Measurements from ENCODE around the gene BORCS8. TPM values are rescaled to one million over a fixed set of nuclear protein-coding genes. Genes with fewer than 3 reads are reported as not detected.

The BORCS8 gene
- polyA plus RNA-seq, 1 donor from 2014 or later = 75.6 TPM

DNA sequence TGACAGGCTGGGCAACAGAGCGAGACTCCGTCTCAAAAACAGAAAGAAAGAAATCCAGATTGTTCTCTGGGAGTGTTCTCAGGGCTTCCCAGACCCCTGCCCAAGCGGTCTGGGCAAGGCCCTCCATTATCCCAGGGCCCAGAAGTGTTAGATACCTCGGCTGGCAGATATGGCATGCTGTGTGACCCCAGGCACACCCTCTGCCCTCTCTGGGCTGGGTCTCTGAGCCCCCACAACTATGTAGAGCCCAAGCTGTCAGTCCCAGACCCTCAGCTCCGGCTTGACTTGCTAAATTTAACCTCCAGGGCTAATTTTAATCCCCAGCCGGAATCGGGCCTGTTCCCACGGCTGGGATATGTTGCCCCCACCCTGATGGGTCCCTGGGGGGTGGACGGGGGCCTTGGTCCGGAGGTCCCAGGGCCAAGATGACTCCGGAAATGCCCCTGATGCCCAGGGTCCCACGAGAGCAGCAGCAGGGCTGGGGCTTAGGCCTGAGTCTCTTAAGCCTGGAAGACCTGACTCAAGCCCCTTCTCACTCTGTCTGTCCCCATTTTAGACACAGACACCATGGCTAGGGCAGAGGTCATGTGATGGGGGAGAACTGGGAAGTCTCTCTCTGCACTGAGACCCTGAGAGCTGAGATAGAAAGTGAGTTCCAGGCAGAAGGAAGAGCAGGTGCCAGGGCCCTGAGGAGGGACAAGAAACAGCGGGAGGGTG, 39.1 kb downstream of the BORCS8 start:
- Histone ChIP-seq H3K27ac (ENCODE audit: low read length) (no peak overlapping the region), H3K27me3 (ENCODE audit: insufficient read depth, low read depth, low read length) (no peaks in the 10 kb centered on the region), H3K36me3 (ENCODE audit: insufficient read depth, low read length) (no peaks in the 10 kb centered on the region), H3K79me2 (replicated peaks; ENCODE audit: insufficient read depth, low read length) (no peaks in the 10 kb centered on the region), H3F3A (ENCODE audit: insufficient read depth, low read length, poor library complexity, severe bottlenecking) (no peaks in the 10 kb centered on the region), H3K9me3 (ENCODE audit: low read length) (no peaks in the 10 kb centered on the region), H3K9me2 (ENCODE audit: insufficient read depth, low read length) (no peaks in the 10 kb centered on the region), H3K4me2 (ENCODE audit: low read length) (no peak overlapping the region), H2AFZ (ENCODE audit: low read depth, low read length) (no peak overlapping the region), H3K4me3 (ENCODE audit: low read length) (no peak overlapping the region), H3K9ac (ENCODE audit: low read length) (no peak overlapping the region), H4K20me1 (ENCODE audit: insufficient read depth) (no peaks in the 10 kb centered on the region)
- no peak for TF ChIP-seq SMC3 (conservative IDR thresholded peaks at IDR 0.05; ENCODE audit: poor library complexity)
- TF ChIP-seq TAF1 (IDR thresholded peaks at IDR 0.05; ENCODE audit: low read depth) = no peak
- no peak for TF ChIP-seq POLR2AphosphoS5 (IDR thresholded peaks at IDR 0.05)
- TF ChIP-seq EP300 (conservative IDR thresholded peaks at IDR 0.05; ENCODE audit: poor library complexity, severe bottlenecking) = no peak
- TF ChIP-seq RAD21 (conservative IDR thresholded peaks at IDR 0.05) = no peak
- no peak for TF ChIP-seq EZH2 (IDR thresholded peaks at IDR 0.05; ENCODE audit: borderline replicate concordance, insufficient read depth, low read length, poor library complexity, severe bottlenecking)
- no peak for TF ChIP-seq MXI1 (conservative IDR thresholded peaks at IDR 0.05; ENCODE audit: poor library complexity, severe bottlenecking)
- TF ChIP-seq, protein P1, sequence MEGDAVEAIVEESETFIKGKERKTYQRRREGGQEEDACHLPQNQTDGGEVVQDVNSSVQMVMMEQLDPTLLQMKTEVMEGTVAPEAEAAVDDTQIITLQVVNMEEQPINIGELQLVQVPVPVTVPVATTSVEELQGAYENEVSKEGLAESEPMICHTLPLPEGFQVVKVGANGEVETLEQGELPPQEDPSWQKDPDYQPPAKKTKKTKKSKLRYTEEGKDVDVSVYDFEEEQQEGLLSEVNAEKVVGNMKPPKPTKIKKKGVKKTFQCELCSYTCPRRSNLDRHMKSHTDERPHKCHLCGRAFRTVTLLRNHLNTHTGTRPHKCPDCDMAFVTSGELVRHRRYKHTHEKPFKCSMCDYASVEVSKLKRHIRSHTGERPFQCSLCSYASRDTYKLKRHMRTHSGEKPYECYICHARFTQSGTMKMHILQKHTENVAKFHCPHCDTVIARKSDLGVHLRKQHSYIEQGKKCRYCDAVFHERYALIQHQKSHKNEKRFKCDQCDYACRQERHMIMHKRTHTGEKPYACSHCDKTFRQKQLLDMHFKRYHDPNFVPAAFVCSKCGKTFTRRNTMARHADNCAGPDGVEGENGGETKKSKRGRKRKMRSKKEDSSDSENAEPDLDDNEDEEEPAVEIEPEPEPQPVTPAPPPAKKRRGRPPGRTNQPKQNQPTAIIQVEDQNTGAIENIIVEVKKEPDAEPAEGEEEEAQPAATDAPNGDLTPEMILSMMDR (IDR thresholded peaks at IDR 0.05; ENCODE audit: poor library complexity, severe bottlenecking) = no peak
- TF ChIP-seq, protein P2, sequence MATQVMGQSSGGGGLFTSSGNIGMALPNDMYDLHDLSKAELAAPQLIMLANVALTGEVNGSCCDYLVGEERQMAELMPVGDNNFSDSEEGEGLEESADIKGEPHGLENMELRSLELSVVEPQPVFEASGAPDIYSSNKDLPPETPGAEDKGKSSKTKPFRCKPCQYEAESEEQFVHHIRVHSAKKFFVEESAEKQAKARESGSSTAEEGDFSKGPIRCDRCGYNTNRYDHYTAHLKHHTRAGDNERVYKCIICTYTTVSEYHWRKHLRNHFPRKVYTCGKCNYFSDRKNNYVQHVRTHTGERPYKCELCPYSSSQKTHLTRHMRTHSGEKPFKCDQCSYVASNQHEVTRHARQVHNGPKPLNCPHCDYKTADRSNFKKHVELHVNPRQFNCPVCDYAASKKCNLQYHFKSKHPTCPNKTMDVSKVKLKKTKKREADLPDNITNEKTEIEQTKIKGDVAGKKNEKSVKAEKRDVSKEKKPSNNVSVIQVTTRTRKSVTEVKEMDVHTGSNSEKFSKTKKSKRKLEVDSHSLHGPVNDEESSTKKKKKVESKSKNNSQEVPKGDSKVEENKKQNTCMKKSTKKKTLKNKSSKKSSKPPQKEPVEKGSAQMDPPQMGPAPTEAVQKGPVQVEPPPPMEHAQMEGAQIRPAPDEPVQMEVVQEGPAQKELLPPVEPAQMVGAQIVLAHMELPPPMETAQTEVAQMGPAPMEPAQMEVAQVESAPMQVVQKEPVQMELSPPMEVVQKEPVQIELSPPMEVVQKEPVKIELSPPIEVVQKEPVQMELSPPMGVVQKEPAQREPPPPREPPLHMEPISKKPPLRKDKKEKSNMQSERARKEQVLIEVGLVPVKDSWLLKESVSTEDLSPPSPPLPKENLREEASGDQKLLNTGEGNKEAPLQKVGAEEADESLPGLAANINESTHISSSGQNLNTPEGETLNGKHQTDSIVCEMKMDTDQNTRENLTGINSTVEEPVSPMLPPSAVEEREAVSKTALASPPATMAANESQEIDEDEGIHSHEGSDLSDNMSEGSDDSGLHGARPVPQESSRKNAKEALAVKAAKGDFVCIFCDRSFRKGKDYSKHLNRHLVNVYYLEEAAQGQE (IDR thresholded peaks at IDR 0.05; ENCODE audit: borderline replicate concordance) = no peak

DNA sequence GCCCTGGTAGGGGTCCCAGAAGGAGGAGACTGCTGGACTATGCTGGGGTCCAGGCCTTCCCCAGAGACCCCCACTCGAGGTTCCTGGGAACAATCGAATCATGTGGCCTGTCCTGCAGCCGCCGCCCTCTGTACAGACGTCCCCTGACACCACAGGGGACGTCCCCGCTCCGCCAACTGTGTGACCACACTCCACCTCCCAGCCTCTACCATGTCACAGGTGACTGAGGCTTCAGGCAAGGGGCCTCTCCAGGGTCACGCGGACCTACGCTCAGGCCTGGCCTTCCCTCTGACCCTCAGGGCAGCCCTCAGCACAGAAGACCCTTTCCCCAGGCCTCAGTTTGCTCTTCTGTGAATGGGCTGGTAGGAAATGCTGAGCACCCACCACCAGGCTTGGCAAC, 40.5 kb downstream of the BORCS8 start:
- no peak overlapping the region for H3K27ac ChIP-seq (ENCODE audit: low read length)
- H3F3A ChIP-seq (ENCODE audit: insufficient read depth, low read length, poor library complexity, severe bottlenecking) = no peaks in the 10 kb centered on the region
- no peaks in the 10 kb centered on the region for H3K27me3 ChIP-seq (ENCODE audit: insufficient read depth, low read depth, low read length)
- H3K36me3 ChIP-seq (ENCODE audit: insufficient read depth, low read length) = no peaks in the 10 kb centered on the region
- H3K9me3 ChIP-seq (ENCODE audit: low read length) = no peaks in the 10 kb centered on the region
- H3K79me2 ChIP-seq (replicated peaks; ENCODE audit: insufficient read depth, low read length) = no peaks in the 10 kb centered on the region
- H3K9ac ChIP-seq (ENCODE audit: low read length) = no peak overlapping the region
- TF ChIP-seq, protein P1 (IDR thresholded peaks at IDR 0.05; ENCODE audit: poor library complexity, severe bottlenecking) = no peak
- TF ChIP-seq POLR2AphosphoS5 (IDR thresholded peaks at IDR 0.05) (no peak), MXI1 (conservative IDR thresholded peaks at IDR 0.05; ENCODE audit: poor library complexity, severe bottlenecking) (no peak), TAF1 (IDR thresholded peaks at IDR 0.05; ENCODE audit: low read depth) (no peak)
- no peak overlapping the region for H3K4me2 ChIP-seq (ENCODE audit: low read length)
- no peaks in the 10 kb centered on the region for H4K20me1 ChIP-seq (ENCODE audit: insufficient read depth)
- H3K9me2 ChIP-seq (ENCODE audit: insufficient read depth, low read length) = no peaks in the 10 kb centered on the region
- H3K4me3 ChIP-seq (ENCODE audit: low read length) = no peak overlapping the region
- H2AFZ ChIP-seq (ENCODE audit: low read depth, low read length) = no peak overlapping the region

All from neural cell (in vitro differentiated cells).